IPS-15b (cell line): ENCODE data around the gene CTTN.

Source experiments
- H3K27me3 ChIP-seq: one replicate; pipeline ENCODE4 v1.6.1; 2013; ENCODE audit warnings: low read length; ENCODE audit not compliant: control insufficient read depth, insufficient read depth
- H3K36me3 ChIP-seq: one replicate; pipeline ENCODE4 v1.6.1; 2013; ENCODE audit warnings: low read length; ENCODE audit not compliant: control insufficient read depth, insufficient read depth
- H3K4me1 ChIP-seq: one replicate; pipeline ENCODE4 v1.6.1; 2013; ENCODE audit warnings: mild to moderate bottlenecking, low read length; ENCODE audit not compliant: control insufficient read depth, insufficient read depth
- H3K4me3 ChIP-seq: one replicate; pipeline ENCODE4 v1.5.1; 2013; ENCODE audit warnings: low read depth, low read length
- H3K9ac ChIP-seq: one replicate; pipeline ENCODE4 v1.6.1; 2013; ENCODE audit warnings: low read depth, mild to moderate bottlenecking, low read length
- H3K9me3 ChIP-seq: one replicate; pipeline ENCODE4 v1.6.1; 2013; ENCODE audit warnings: mild to moderate bottlenecking, low read length; ENCODE audit not compliant: control insufficient read depth, insufficient read depth

CTTN gene

DNA sequence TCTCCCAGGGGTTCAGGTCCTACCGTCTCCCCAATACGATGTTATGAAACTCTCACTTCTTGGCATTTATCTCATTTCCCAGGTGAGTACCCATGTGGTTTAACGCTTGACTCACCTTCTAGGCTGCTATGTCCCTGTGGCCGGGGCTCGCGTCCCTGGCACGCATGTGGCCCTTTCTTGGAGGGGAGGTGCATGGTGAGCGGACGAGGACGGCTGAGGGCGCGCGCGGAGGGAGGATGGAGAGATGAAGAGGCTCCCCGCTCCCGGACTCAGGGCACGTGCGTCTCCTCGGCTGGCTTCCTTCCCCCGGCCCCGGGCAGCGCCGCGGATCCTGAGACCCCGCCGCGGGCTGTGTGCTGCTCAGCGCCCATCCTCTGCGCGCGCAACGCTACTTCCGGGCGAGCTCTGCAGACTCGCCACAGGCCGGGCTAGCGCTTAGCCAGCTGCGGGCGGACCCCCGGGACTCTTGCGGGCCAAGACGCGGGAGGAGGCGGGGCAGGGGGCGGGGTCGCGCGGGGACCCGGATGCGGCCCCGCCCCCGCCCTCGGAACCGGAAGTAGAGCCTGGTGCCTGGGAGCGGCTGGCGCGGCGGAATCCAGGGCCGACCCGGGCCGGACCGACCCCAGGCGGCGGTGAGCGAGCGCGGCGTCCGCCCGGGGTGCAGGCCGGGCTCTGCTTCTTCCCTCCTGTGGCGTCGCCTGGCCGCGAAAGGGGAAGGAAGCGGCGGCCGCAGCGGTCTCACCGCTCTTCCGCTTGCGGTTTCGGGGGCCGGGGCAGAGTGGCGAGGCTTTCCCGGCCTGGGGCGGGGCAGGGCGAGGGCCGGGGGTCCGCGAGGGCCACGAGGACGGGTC, at the start of gene CTTN:
TSS of gene CTTN (plus strand) at position 547 of the 851 bp plus-strand sequence. CDS start 8,769 bp downstream, outside the sequence.
- Histone ChIP-seq H3K9me3 (no peaks in the 10 kb centered on the region), H3K4me1 (peaks cover 5% of the 10 kb centered on the region), H3K9ac (peak within 1 kb of the TSS; percentile 87), H3K36me3 (peaks cover 8% of the 10 kb centered on the region), H3K27me3 (no peaks in the 10 kb centered on the region), H3K4me3 (peak within 1 kb of the TSS; percentile 95)

DNA sequence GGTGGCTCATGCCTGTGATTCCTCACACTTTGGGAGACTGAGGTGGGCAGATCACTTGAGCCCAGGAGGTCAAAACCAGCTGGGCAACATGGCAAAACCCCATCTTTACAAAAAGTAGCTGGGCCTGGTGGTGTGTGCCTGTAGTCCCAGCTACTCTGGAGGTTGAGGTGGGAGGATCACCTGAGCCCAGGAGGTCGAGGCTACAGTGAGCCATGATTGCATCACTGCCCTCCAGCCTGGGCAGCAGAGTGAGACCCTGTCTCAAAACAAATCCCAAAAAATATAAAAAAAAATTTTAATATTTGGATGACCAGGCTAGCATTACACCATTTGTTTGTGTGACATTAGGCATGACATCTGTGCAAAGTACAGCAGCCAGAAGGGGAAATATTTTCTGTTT, 49.7 kb upstream of the CTTN start:
- H3K27me3 ChIP-seq, result no peaks in the 10 kb centered on the region
- H3K36me3 ChIP-seq, result peaks cover 24% of the 10 kb centered on the region
- H3K9me3 ChIP-seq, result no peaks in the 10 kb centered on the region
- H3K9ac ChIP-seq, result no peak overlapping the region
- H3K4me3 ChIP-seq, result no peak overlapping the region
- no peaks in the 10 kb centered on the region for H3K4me1 ChIP-seq

GRCh38 chr11:70351646-70352045, 46.7 kb upstream of the CTTN start:
- Histone ChIP-seq H3K27me3 (no peaks in the 10 kb centered on the region), H3K9ac (no peak overlapping the region), H3K36me3 (peaks cover 44% of the 10 kb centered on the region), H3K4me3 (no peak overlapping the region), H3K4me1 (no peaks in the 10 kb centered on the region), H3K9me3 (no peaks in the 10 kb centered on the region)

DNA sequence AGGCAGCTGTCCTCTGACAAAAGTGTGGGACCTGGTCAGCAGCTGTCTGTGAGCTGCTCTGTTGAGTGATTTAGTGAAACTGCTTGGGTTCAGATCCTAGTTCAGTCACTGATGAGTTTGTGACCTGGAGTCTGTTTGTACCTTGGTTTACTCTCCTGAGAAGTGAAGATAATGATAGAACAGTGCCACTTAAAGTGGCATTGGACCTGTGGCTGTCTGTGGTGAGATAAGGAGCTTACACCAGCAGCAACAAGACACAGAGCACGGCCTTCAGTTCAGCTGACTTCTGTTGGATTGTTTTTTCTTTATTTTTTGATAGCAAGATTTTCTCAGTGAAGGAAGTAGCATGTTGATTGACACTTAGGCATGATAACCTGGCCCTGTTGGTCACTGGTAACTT, 46.2 kb upstream of the CTTN start:
- Histone ChIP-seq H3K27me3 (no peaks in the 10 kb centered on the region), H3K4me3 (no peak overlapping the region), H3K9ac (no peak overlapping the region), H3K9me3 (no peaks in the 10 kb centered on the region), H3K36me3 (peaks cover 45% of the 10 kb centered on the region), H3K4me1 (no peaks in the 10 kb centered on the region)

DNA sequence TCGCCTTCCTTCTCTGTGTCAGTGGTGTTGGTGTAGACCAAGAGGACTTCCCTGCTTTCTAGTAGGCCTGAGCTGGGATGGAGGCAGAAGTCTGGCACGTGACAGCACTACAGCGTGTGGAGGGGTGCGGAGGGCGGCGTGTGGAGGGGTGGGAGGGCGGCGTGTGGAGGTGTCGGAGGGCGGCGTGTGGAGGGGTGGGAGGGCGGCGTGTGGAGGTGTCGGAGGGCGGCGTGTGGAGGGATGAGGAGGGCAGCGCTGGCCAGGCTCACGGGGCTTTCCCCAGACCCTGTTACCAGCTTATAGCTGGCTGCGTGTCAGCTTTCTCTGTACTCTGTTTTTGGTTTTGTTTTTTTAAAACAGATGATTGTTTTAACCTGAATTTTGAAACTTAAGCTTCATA, 45.7 kb upstream of the CTTN start:
- Histone ChIP-seq H3K4me1 (no peaks in the 10 kb centered on the region), H3K9me3 (no peaks in the 10 kb centered on the region), H3K36me3 (peaks cover 41% of the 10 kb centered on the region), H3K27me3 (no peaks in the 10 kb centered on the region), H3K4me3 (no peak overlapping the region), H3K9ac (no peak overlapping the region)

- no peaks in the 10 kb centered on the region for H3K9me3 ChIP-seq
- H3K4me1 ChIP-seq, result no peaks in the 10 kb centered on the region
- no peak overlapping the region for H3K9ac ChIP-seq
- H3K27me3 ChIP-seq, result no peaks in the 10 kb centered on the region
- no peak overlapping the region for H3K4me3 ChIP-seq
- H3K36me3 ChIP-seq, result peaks cover 38% of the 10 kb centered on the region
Measured at GRCh38 chr11:70353329-70353728, 45.0 kb upstream of the CTTN start.

DNA sequence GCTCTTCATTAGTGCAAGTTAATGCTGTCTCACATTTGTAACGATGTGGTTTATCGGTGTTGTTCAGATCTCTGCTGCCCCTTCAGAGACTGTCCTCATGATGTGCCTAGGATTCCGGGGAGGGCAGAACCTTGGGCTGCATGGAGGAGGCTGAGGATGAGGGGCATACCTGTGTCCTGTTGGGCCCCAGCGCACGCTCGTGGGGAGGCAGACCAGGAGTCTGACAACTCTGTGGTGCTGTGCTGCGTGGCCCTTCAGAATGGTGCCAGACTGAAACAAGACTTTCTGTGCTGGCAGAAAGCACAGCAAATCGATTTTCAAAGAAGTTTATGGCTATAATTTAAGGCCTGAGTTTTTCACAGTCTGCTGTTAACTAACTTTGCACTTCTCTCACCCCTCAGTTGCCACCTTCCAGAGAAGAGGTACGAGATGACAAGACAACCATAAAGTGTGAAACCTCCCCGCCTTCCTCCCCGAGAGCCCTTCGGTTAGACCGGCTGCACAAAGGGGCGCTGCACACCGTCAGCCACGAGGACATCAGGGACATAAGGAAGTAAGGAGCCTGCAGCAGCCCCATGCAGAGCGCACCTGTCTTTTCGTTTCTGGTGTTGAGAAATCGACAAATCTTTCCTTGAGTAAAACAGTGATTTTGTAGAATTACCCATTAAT, 44.3 kb upstream of the CTTN start:
- H3K9ac ChIP-seq, result no peak overlapping the region
- peaks cover 38% of the 10 kb centered on the region for H3K36me3 ChIP-seq
- H3K27me3 ChIP-seq, result no peaks in the 10 kb centered on the region
- no peak overlapping the region for H3K4me3 ChIP-seq
- H3K9me3 ChIP-seq, result no peaks in the 10 kb centered on the region
- no peaks in the 10 kb centered on the region for H3K4me1 ChIP-seq

GRCh38 chr11:70354629-70355028, 43.7 kb upstream of the CTTN start:
- no peak overlapping the region for H3K9ac ChIP-seq

DNA sequence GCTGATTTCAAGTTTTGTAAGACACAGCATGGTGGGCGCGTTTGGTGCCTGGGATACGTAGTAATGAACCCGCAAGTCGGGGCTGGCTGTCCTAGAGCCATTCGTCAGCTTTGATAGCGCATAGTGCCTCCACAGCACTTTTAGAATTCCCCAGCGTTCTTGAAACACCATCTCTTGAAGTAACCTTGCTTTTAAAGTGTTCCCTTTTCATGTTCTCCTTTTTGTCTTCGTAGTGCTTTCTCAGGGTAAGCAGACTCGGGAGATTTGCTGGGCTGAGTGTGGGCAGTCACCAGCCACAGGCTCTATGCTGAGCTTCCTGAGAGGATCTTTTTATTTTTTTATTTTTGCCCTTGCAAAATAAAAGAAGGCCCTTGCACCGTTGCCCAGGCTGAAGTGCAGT, 39.6 kb upstream of the CTTN start:
- Histone ChIP-seq H3K9me3 (no peaks in the 10 kb centered on the region), H3K4me3 (no peak overlapping the region), H3K36me3 (peaks cover 59% of the 10 kb centered on the region), H3K27me3 (no peaks in the 10 kb centered on the region), H3K9ac (no peak overlapping the region), H3K4me1 (no peaks in the 10 kb centered on the region)

More at GRCh38 chr11:70354629-70355028, 43.7 kb upstream of the CTTN start:
- no peaks in the 10 kb centered on the region for H3K27me3 ChIP-seq
- no peaks in the 10 kb centered on the region for H3K4me1 ChIP-seq
- no peaks in the 10 kb centered on the region for H3K9me3 ChIP-seq
- H3K36me3 ChIP-seq, result peaks cover 39% of the 10 kb centered on the region
- no peak overlapping the region for H3K4me3 ChIP-seq

DNA sequence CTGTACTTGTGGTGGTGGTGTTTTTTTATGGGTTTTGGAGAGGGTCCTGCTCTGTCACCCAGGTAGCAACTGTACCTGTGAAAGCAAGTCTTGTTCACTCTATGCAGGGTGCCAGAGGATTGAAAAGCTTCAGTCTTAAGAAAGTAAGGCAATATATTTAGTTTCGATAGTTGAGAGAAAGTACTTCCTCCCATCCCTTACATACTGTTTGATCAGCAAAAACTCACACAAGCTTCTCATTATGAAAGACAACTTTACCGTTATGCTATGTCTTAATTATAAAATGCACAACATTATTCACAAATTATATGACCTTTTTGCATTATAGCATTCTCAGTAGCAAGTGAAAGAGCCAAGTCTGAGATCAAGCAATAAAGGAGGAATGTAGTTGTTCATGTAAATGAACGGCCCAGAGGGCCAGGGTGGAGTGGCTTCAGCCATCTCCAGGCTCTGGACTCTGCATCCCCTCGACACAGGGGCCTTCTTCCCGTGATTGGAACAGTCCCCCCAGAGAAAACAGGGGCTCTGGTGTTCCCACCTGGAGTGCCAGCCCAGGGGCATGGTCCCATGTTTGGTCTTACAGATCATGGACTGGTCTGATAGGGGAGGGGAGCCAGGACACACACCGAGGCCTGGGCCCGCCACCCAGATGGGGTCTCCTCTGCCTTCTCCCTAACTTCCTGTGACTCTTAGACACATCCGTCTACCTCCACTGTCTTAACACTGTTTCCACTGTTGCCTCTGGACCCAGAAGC, 38.7 kb upstream of the CTTN start:
- no peaks in the 10 kb centered on the region for H3K9me3 ChIP-seq
- H3K4me3 ChIP-seq, result no peak overlapping the region
- no peaks in the 10 kb centered on the region for H3K27me3 ChIP-seq
- peaks cover 58% of the 10 kb centered on the region for H3K36me3 ChIP-seq
- no peak overlapping the region for H3K9ac ChIP-seq
- H3K4me1 ChIP-seq, result no peaks in the 10 kb centered on the region

DNA sequence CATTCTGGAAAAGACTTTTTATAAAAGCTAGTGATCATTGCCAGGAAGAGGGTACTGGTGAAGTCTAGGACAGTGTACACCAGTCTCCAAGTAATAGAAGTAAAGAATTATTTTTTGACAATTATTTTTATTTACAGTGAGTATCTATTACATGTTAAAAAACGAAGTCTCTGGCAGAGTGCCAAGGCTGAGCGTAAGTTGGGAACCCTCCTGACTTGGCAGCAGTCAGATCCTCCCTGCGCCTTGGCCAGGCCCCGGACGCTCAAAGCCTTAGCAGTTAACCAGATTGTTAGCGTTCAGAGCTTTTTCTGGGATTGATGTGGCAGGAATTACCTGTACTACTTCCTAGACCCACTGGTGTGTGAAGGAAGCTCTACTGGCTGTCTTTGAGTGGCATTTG, 38.1 kb upstream of the CTTN start:
- Histone ChIP-seq H3K9me3 (no peaks in the 10 kb centered on the region), H3K27me3 (no peaks in the 10 kb centered on the region), H3K9ac (no peak overlapping the region), H3K36me3 (peaks cover 59% of the 10 kb centered on the region), H3K4me1 (no peaks in the 10 kb centered on the region), H3K4me3 (no peak overlapping the region)
